ENCODE results near the gene FADS1. TPM values are rescaled to one million over a fixed set of nuclear protein-coding genes. Genes with fewer than 3 reads are reported as not detected.

Gene FADS1
- total RNA-seq, 2 experiments from 2014 or later: 25.7 to 27.1 TPM

- H3K9me3 Mint-ChIP-seq: no peaks in the 10 kb centered on the region
- ChIA-PET POLR2A (no interaction called here), CTCF (interaction anchor here (0.6 to 2.8 kb wide), 5 partner anchors 13 to 63 kb away, joined by 3 to 9 read pairs (median 3); no protein-coding TSS in a partner anchor)
- H3K27ac Mint-ChIP-seq: no peak overlapping the region
- no peaks in the 10 kb centered on the region for H3K36me3 Mint-ChIP-seq (ENCODE audit: low read depth)
- no peak overlapping the region for H3K4me3 Mint-ChIP-seq
- peaks cover 28% of the 10 kb centered on the region for H3K27me3 Mint-ChIP-seq
- DNase-seq: no peak
- peaks cover 20% of the 10 kb centered on the region for H3K4me1 Mint-ChIP-seq
These were observed 65.4 kb downstream of the FADS1 start for GRCh38 chr11:61751384-61751783.

- ChIA-PET CTCF (interaction anchor here (0.7 to 2.8 kb wide), 5 partner anchors 13 to 64 kb away, joined by 3 to 9 read pairs (median 3); no protein-coding TSS in a partner anchor), POLR2A (no interaction called here)
- Mint-ChIP-seq H3K27ac (no peak overlapping the region), H3K4me1 (peaks cover 14% of the 10 kb centered on the region), H3K9me3 (no peaks in the 10 kb centered on the region), H3K36me3 (ENCODE audit: low read depth) (no peaks in the 10 kb centered on the region), H3K27me3 (peaks cover 28% of the 10 kb centered on the region), H3K4me3 (no peak overlapping the region)
- no peak for DNase-seq
These were observed 66.1 kb downstream of the FADS1 start for GRCh38 chr11:61750631-61751273.

Other genes starting within 250 kb of the FADS1 start
- gene SYT7, start 235.9 kb downstream of the FADS1 start, total RNA-seq: not detected
- under 1 TPM; 0.44 to 0.45 TPM for gene DAGLA, start 136.6 kb downstream of the FADS1 start, total RNA-seq
- 1 to 10 TPM; 1.1 to 1.2 TPM for gene MYRF, start 64.4 kb downstream of the FADS1 start, total RNA-seq
- 100 to 1,000 TPM; 154 to 160 TPM for gene TMEM258, start 24.4 kb downstream of the FADS1 start, total RNA-seq
- 100 to 1,000 TPM in 1 of 2 experiments, 10 to 100 TPM in 1; 98.6 to 118 TPM for gene FEN1, start 24.1 kb downstream of the FADS1 start, total RNA-seq
- 100 to 1,000 TPM; 128 to 135 TPM for gene FADS2, start 11.3 kb upstream of the FADS1 start, total RNA-seq
- gene FADS3, start 74.5 kb upstream of the FADS1 start, total RNA-seq: 1 to 10 TPM; 2.9 to 3.7 TPM
- not detected for gene RAB3IL1, start 100.6 kb upstream of the FADS1 start, total RNA-seq
- gene BEST1, start 133.3 kb upstream of the FADS1 start, total RNA-seq: not detected
- 100 to 1,000 TPM; 751 to 840 TPM for gene FTH1, start 150.6 kb upstream of the FADS1 start, total RNA-seq